Body of pancreas (tissue), 4 donors: ENCODE results near the gene ODAD4.

Source experiments
- CTCF ChIP-seq, 7 experiments: fragments of 450-650 bp in 4 of 7; fragments of 200-600 bp in 3 of 7; sonication (generic) in 3 of 7; IDR thresholded peaks; one replicate each; pipeline ENCODE4 v1.5.1; 2016 to 2019; ENCODE audit warnings: antibody characterized with exemption in 7 of 7
- POLR2A ChIP-seq, 3 donors: fragments of 450-650 bp; IDR thresholded peaks; one replicate each; pipeline ENCODE4 v1.6.1; 2016; ENCODE audit warnings: antibody characterized with exemption in 3 of 3, mild to moderate bottlenecking in 2 of 3

GRCh38 chr17:41919165-41919817 lies 11.1 kb upstream of the ODAD4 start:
- TF ChIP-seq CTCF (IDR thresholded peaks at IDR 0.05), result no peak
- no peak for TF ChIP-seq POLR2A (IDR thresholded peaks at IDR 0.05)
